CD4-positive, alpha-beta T cell treated with Interleukin-6 for 4 hours (primary cell): ENCODE data around the gene FGF2.
"Not testable (repeated sequence)": the region's sequence is repeated elsewhere in the genome, so short reads cannot be mapped to it uniquely, and the experiment has no call there.

Source experiments
- DNase-seq: peaks from one replicate; pipeline ENCODE4 v3.0.0-alpha.2; 2020; ENCODE audit warnings: mixed read lengths

Gene FGF2

GRCh38 chr4:122945136-122945535 lies 118.5 kb downstream of the FGF2 start:
- DNase-seq = not testable (repeated sequence)

- no peak for DNase-seq
These were observed 119.5 kb downstream of the FGF2 start for GRCh38 chr4:122946142-122946541.
